ENCODE measurements around the gene MACROD2. TPM values are rescaled to one million over a fixed set of nuclear protein-coding genes. Genes with fewer than 3 reads are reported as not detected.

The MACROD2 gene
- total RNA-seq, 1 donor from 2014 or later: 1.6 TPM

DNA sequence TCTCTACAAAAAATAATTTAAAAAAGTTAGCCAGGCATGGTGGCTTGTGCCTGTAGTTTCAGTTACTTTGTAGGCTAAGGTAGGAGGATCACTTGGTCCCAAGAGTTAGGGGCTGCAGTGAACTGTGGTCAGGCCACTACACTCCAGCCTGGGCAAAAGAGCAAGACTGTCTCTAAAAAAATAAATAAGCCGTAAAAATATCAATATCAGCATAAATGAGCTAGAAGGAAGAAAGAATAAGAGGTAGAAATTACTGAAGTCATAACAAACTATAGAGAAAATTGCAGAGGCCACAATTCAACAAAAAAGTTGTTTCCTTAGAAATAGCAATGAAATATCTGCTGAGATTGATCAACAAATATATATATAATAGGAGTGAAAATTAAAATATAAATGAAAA, 1169.4 kb downstream of the MACROD2 start:
- TF ChIP-seq, protein P1, sequence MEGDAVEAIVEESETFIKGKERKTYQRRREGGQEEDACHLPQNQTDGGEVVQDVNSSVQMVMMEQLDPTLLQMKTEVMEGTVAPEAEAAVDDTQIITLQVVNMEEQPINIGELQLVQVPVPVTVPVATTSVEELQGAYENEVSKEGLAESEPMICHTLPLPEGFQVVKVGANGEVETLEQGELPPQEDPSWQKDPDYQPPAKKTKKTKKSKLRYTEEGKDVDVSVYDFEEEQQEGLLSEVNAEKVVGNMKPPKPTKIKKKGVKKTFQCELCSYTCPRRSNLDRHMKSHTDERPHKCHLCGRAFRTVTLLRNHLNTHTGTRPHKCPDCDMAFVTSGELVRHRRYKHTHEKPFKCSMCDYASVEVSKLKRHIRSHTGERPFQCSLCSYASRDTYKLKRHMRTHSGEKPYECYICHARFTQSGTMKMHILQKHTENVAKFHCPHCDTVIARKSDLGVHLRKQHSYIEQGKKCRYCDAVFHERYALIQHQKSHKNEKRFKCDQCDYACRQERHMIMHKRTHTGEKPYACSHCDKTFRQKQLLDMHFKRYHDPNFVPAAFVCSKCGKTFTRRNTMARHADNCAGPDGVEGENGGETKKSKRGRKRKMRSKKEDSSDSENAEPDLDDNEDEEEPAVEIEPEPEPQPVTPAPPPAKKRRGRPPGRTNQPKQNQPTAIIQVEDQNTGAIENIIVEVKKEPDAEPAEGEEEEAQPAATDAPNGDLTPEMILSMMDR (IDR thresholded peaks at IDR 0.05; ENCODE audit: insufficient read depth, low read length, severe bottlenecking): no peak
- no peak overlapping the region for H3K4me3 ChIP-seq (ENCODE audit: low read depth, low read length)
- no peak for DNase-seq (ENCODE audit: low read depth)

DNA sequence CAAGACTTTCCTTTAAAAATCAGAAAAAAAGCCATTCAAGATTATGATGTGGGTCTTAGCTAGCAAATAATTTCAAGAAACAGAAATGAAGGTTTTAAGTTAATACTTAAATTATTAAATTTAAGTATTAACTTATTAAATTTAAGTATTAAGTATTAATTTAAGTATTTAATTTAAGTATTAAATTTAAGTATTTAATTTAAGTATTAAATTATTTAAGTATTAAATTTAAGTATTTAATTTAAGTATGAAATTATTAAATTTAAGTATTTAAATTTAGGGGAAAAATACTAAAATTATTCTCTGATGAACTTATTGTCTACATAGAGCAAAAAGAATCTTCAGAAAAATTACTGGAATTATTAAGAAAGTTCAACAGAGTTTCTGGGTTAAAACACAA, 1171.4 kb downstream of the MACROD2 start:
- DNase-seq (ENCODE audit: low read depth) (no peak), FAIRE-seq (no peak)
- Histone ChIP-seq H3K4me3 (ENCODE audit: low read depth, low read length) (no peak overlapping the region), H3K27me3 (ENCODE audit: control insufficient read depth, insufficient read depth, low read length) (no peaks in the 10 kb centered on the region), H3K36me3 (ENCODE audit: control insufficient read depth, insufficient read depth, low read length) (no peaks in the 10 kb centered on the region)
- TF ChIP-seq, protein P1 (IDR thresholded peaks at IDR 0.05; ENCODE audit: insufficient read depth, low read length, severe bottlenecking): no peak

More for the DNA sequence above, 1169.4 kb downstream of the MACROD2 start:
- Histone ChIP-seq H3K36me3 (ENCODE audit: control insufficient read depth, insufficient read depth, low read length) (no peaks in the 10 kb centered on the region), H3K27me3 (ENCODE audit: control insufficient read depth, insufficient read depth, low read length) (no peaks in the 10 kb centered on the region)
- FAIRE-seq: no peak

DNA sequence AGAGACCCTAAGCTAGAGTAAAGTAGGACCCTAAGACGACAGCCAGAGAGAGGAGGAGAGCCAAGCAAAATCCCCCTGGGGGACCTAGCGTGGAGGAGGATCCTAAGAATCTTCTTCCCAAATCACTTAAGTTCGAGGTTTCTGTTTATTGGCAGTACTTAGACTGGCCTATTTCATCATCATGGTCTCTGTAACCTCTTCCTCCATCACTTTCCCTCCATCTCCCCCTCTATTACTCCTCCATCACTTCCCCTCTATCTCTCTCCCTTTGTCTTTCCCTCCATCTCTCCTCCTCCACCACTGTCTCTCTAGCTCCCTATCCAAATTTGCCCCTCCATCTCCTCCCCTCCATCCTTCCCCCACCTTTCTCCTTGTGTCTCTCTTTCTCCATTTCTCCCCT, 1175.7 kb downstream of the MACROD2 start:
- DNase-seq (ENCODE audit: low read depth) (no peak), FAIRE-seq (no peak)
- Histone ChIP-seq H3K36me3 (ENCODE audit: control insufficient read depth, insufficient read depth, low read length) (no peaks in the 10 kb centered on the region), H3K4me3 (ENCODE audit: low read depth, low read length) (no peak overlapping the region), H3K27me3 (ENCODE audit: control insufficient read depth, insufficient read depth, low read length) (no peaks in the 10 kb centered on the region)
- TF ChIP-seq, protein P1 (IDR thresholded peaks at IDR 0.05; ENCODE audit: insufficient read depth, low read length, severe bottlenecking): no peak

DNA sequence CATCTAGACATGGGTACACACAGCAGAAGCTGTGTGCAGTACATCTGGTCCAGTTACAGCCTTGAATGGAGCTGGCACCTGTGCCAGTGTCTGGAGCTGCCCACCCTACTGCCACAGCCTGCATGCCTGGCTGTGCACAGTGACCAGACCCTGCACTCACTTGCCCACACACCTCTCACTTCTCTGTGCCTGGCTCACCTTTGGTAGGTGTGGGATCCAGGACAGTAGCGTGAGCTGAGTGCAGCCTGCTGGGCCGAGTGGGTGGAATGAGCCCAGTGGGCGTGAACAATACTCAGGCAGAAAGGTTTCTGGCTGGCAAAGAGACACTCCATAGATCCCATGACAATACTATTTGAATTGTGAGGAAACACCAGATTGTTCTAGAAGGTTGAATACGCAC, 1181.6 kb downstream of the MACROD2 start:
- peak; percentile 52 for FAIRE-seq
- TF ChIP-seq, protein P1 (IDR thresholded peaks at IDR 0.05; ENCODE audit: insufficient read depth, low read length, severe bottlenecking): no peak
- no peaks in the 10 kb centered on the region for H3K36me3 ChIP-seq (ENCODE audit: control insufficient read depth, insufficient read depth, low read length)
- H3K27me3 ChIP-seq (ENCODE audit: control insufficient read depth, insufficient read depth, low read length): no peaks in the 10 kb centered on the region
- no peak overlapping the region for H3K4me3 ChIP-seq (ENCODE audit: low read depth, low read length)
- no peak for DNase-seq (ENCODE audit: low read depth)

DNA sequence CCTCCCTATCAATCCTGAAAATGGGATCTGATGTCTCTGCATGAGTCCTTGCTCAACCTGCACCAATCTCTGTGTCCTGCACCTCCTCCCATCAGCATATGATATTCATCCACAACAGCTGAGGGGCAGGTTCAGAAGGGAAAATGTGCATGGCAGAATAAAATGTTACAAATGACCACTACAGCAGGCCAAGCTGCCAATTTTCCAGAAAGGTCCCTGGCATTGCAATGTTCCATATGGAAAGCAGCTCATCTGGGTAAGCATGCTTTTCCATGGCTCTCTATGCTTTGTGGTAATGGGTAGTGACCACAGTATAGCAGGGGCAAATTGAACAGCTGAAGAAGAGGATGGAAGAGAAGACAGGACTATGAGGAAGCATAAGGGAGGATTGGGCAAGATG, 1183.3 kb downstream of the MACROD2 start:
- Histone ChIP-seq H3K27me3 (ENCODE audit: control insufficient read depth, insufficient read depth, low read length) (no peaks in the 10 kb centered on the region), H3K4me3 (ENCODE audit: low read depth, low read length) (no peak overlapping the region), H3K36me3 (ENCODE audit: control insufficient read depth, insufficient read depth, low read length) (no peaks in the 10 kb centered on the region)
- TF ChIP-seq, protein P1 (IDR thresholded peaks at IDR 0.05; ENCODE audit: insufficient read depth, low read length, severe bottlenecking): no peak
- FAIRE-seq (no peak), DNase-seq (ENCODE audit: low read depth) (no peak)

DNA sequence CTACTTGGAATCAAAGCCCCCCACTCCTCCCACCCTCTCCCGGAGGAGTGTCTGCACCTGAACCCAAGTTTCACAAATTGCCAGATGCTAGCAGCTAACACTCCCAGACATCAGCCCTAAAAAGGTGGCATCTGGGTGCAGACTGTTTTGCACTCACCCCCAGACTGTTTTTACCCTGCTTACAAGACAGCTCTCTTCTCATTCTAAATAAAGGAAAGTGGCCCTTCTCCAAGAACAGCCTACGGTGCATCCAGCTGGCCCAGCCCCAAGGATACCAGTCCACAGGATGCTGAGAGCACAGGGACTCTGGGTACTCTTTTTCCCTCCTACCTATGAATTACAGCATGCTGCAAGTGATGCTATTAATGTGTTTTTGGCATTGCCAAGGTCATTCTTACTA, 1184.1 kb downstream of the MACROD2 start:
- TF ChIP-seq, protein P1 (IDR thresholded peaks at IDR 0.05; ENCODE audit: insufficient read depth, low read length, severe bottlenecking): no peak
- Histone ChIP-seq H3K4me3 (ENCODE audit: low read depth, low read length) (no peak overlapping the region), H3K36me3 (ENCODE audit: control insufficient read depth, insufficient read depth, low read length) (no peaks in the 10 kb centered on the region), H3K27me3 (ENCODE audit: control insufficient read depth, insufficient read depth, low read length) (no peaks in the 10 kb centered on the region)
- FAIRE-seq (no peak), DNase-seq (ENCODE audit: low read depth) (no peak)

All from bronchial epithelial cell (primary cell).